Stimulated activated CD8-positive, alpha-beta memory T cell treated with anti-CD3 and anti-CD28 coated beads, Interleukin-4, amount 100 ng/mL, for 48 hours (primary cell): ENCODE measurements around the gene HDAC2.
A peak's percentile ranks its signal among the peaks of the same experiment; 100 is the strongest.
"Not testable (repeated sequence)": the region's sequence is repeated elsewhere in the genome, so short reads cannot be mapped to it uniquely, and the experiment has no call there.

Experiments
- DNase-seq: peaks from one replicate; pipeline ENCODE4 v3.0.0-alpha.2; 2020

Gene HDAC2

GRCh38 chr6:113969888-113970804, 802 bp downstream of the HDAC2 start:
- DNase-seq, result peak; percentile 67

GRCh38 chr6:113968472-113968871, 2.5 kb downstream of the HDAC2 start:
- DNase-seq, result no peak

- no peak for DNase-seq
Observed at GRCh38 chr6:113967777-113968176, 3.2 kb downstream of the HDAC2 start.

- DNase-seq, result no peak
Observed at GRCh38 chr6:113960795-113961194, 10.2 kb downstream of the HDAC2 start.

- no peak for DNase-seq
Observed at GRCh38 chr6:113959235-113959634, 11.7 kb downstream of the HDAC2 start.

GRCh38 chr6:113954653-113955052, 16.3 kb downstream of the HDAC2 start:
- DNase-seq, result no peak

GRCh38 chr6:113953346-113953745, 17.6 kb downstream of the HDAC2 start:
- DNase-seq, result no peak

GRCh38 chr6:113949499-113949898, 21.4 kb downstream of the HDAC2 start:
- no peak for DNase-seq

- DNase-seq, result no peak
Observed at GRCh38 chr6:113944701-113945100, 26.2 kb downstream of the HDAC2 start.

GRCh38 chr6:113939825-113940224, 31.1 kb downstream of the HDAC2 start:
- DNase-seq, result no peak

GRCh38 chr6:113936093-113936934, 34.6 kb downstream of the HDAC2 start:
- no peak for DNase-seq

- DNase-seq, result no peak
Observed at GRCh38 chr6:113934101-113934500, 36.8 kb downstream of the HDAC2 start.

GRCh38 chr6:113931907-113932306, 39.0 kb downstream of the HDAC2 start:
- DNase-seq, result not testable (repeated sequence)

GRCh38 chr6:113930183-113930582, 40.8 kb downstream of the HDAC2 start:
- no peak for DNase-seq

- DNase-seq, result no peak
Observed at GRCh38 chr6:113927001-113927400, 43.9 kb downstream of the HDAC2 start.

- DNase-seq, result no peak
Observed at GRCh38 chr6:113925378-113925777, 45.6 kb downstream of the HDAC2 start.

- no peak for DNase-seq
Observed at GRCh38 chr6:113924312-113924723, 46.6 kb downstream of the HDAC2 start.

- no peak for DNase-seq
Observed at GRCh38 chr6:113923526-113923925, 47.4 kb downstream of the HDAC2 start.

- no peak for DNase-seq
Observed at GRCh38 chr6:113921299-113921904, 49.5 kb downstream of the HDAC2 start.

- DNase-seq, result no peak
Observed at GRCh38 chr6:113920663-113921267, 50.2 kb downstream of the HDAC2 start.

- not testable (repeated sequence) for DNase-seq
Observed at GRCh38 chr6:113910285-113910684, 60.7 kb downstream of the HDAC2 start.

GRCh38 chr6:113909224-113909856, 61.6 kb downstream of the HDAC2 start:
- no peak for DNase-seq
